Adrenal gland (tissue), 12 donors: ENCODE data around the gene GRIA1. TPM values are rescaled to one million over a fixed set of nuclear protein-coding genes. Genes with fewer than 3 reads are reported as not detected.

Source experiments
- DNase-seq, 7 donors: peaks; one replicate each; pipeline ENCODE4 v3.0.0-alpha.2; 2019 to 2020
- H3K27ac ChIP-seq, 5 donors: fragments of 200-600 bp; sonication (generic) in 4 of 5; 1 replicate in 3 of 5; 2 replicates in 2 of 5; pipeline versions ENCODE4 v1.5.1 to v1.8.0; 2016 to 2020; ENCODE audit warnings: mild to moderate bottlenecking in 1 of 5
- H3K27me3 ChIP-seq: fragments of 200-600 bp; 2 replicates; pipeline ENCODE4 v1.8.0; 2021
- H3K36me3 ChIP-seq, 2 donors: fragments of 200-600 bp; replicated peaks in 1 of 2; 1 replicate in 1 of 2; 2 replicates in 1 of 2; pipeline versions ENCODE4 v1.5.1 to v1.8.0; 2018 to 2022
- H3K4me1 ChIP-seq, 2 donors: fragments of 200-600 bp; replicated peaks in 1 of 2; 1 replicate in 1 of 2; 2 replicates in 1 of 2; pipeline versions ENCODE4 v1.5.1 to v1.8.0; 2018 to 2021
- H3K4me3 ChIP-seq, 4 donors: fragments of 200-600 bp; sonication (generic) in 3 of 4; one replicate each; pipeline ENCODE4 v1.5.1; 2016 to 2018
- H3K9me3 ChIP-seq, 3 donors: fragments of 200-600 bp; sonication (generic) in 1 of 3; replicated peaks in 1 of 3; 1 replicate in 2 of 3; 2 replicates in 1 of 3; pipeline versions ENCODE4 v1.5.1 to v1.8.0; 2016 to 2021
- POLR2A ChIP-seq, 2 donors: fragments of 450-650 bp; IDR thresholded peaks; one replicate each; pipeline ENCODE4 v1.6.1; 2017; ENCODE audit warnings: antibody characterized with exemption in 2 of 2, mild to moderate bottlenecking in 2 of 2, moderate library complexity in 1 of 2
- WGBS, 4 donors: extraction: QIAGEN DNeasy Blood & Tissue Kit in 2 of 4; methylation state at CpG; one replicate each; pipeline versions ENCODE4 v1.1.5 to v1.1.7; 2013 to 2017; 5-methylcytosine and 5-hydroxymethylcytosine counted together
- intact Hi-C, 2 donors: fragments of 100-400 bp; cut with DNase I; formaldehyde crosslinking; loops; one replicate each; pipeline versions ENCODE4 v1.14.1 to v1.15.0; 2022 to 2023
- polyA plus RNA-seq, 3 donors: library from polyadenylated mRNA; stranded (reverse); fragments of 200-250 nt in 2 of 3; fragments of 350-450 nt in 1 of 3; fragmentation: Illumina TruSeq in 1 of 3; extraction: RNeasy Lipid Tissue Mini Kit (QIAGEN cat#74804) in 1 of 3; gene quantifications; one replicate each; pipeline ENCODE4 v1.2.3, GENCODE V29; 2013 to 2014
- total RNA-seq, 9 donors: library from RNA; depleted of rRNA in 4 of 9; stranded (reverse); fragments of >200 nt in 4 of 9; fragments of 120-200 nt in 1 of 9; fragmentation: NEBNext Ultra II Directional in 1 of 9; extraction: Animal tissue kit (Norgen Biotek cat#: 25700) in 1 of 9; gene quantifications; one replicate each; pipeline versions ENCODE4 v1.1.0 to v1.2.4, GENCODE V29; 2013 to 2023
- TF ChIP-seq, protein P1 (sequence below), 6 experiments: fragments of 450-650 bp in 4 of 6; fragments of 200-600 bp in 2 of 6; sonication (generic) in 1 of 6; IDR thresholded peaks; 1 replicate in 5 of 6; 2 replicates in 1 of 6; pipeline versions ENCODE4 v1.5.1 to v1.8.0; 2016 to 2021; ENCODE audit warnings: antibody characterized with exemption in 6 of 6, mild to moderate bottlenecking in 2 of 6, moderate library complexity in 1 of 6
- donor health status: healthy with polysubstance abuse.
- donor health status: Bipolar disorder and iron deficiency.
- donor health status: DM: yes; HTN: yes; CAD: no.
- donor health status: DM: no; HTN: no; CAD: no.
- donor health status: DM: no; HTN: no; CAD: no.
- donor health status: DM: yes; HTN: yes; CAD: no.

GRIA1 gene
- total and polyA plus RNA-seq, 12 donors: 0.12 to 2.3 (median 0.86) TPM

DNA sequence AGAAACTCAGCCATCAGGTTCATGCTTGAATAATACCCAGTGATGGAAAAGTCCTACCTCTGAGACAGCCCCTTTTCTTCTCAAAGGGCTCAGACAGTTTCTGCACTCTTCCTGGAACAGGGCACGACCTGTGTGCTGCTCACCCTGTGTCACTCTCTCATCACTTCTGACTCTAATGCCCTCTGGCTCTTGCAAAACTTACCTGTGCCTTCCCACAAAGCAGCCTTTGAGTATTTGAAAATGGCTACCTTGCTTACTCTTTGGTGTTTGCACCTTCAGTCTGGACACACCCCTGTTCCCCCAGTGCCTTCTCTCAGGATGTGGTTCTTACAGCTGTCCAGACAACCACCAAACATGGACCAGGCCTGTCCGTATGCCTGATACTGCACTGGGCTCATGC, 171.4 kb downstream of the GRIA1 start:
- peaks cover 0 to 4% of the 10 kb centered on the region in 2 donors for H3K4me1 ChIP-seq
- TF ChIP-seq, protein P1, sequence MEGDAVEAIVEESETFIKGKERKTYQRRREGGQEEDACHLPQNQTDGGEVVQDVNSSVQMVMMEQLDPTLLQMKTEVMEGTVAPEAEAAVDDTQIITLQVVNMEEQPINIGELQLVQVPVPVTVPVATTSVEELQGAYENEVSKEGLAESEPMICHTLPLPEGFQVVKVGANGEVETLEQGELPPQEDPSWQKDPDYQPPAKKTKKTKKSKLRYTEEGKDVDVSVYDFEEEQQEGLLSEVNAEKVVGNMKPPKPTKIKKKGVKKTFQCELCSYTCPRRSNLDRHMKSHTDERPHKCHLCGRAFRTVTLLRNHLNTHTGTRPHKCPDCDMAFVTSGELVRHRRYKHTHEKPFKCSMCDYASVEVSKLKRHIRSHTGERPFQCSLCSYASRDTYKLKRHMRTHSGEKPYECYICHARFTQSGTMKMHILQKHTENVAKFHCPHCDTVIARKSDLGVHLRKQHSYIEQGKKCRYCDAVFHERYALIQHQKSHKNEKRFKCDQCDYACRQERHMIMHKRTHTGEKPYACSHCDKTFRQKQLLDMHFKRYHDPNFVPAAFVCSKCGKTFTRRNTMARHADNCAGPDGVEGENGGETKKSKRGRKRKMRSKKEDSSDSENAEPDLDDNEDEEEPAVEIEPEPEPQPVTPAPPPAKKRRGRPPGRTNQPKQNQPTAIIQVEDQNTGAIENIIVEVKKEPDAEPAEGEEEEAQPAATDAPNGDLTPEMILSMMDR (IDR thresholded peaks at IDR 0.05): no peak
- no peak for TF ChIP-seq POLR2A (IDR thresholded peaks at IDR 0.05)
- H3K9me3 ChIP-seq: no peaks in the 10 kb centered on the region
- H3K36me3 ChIP-seq: no peaks in the 10 kb centered on the region
- no peak overlapping the region for H3K4me3 ChIP-seq
- peak in 1 of 7 donors; percentile 17 for DNase-seq
- H3K27ac ChIP-seq: peak overlapping the region in 1 of 5 donors; percentile 8
- no peaks in the 10 kb centered on the region for H3K27me3 ChIP-seq
- intact Hi-C loops: no loop called here
- 72 to 86% (median 79%) methylated on average over 2 of the region's 2 CpGs for WGBS, 4 donors

DNA sequence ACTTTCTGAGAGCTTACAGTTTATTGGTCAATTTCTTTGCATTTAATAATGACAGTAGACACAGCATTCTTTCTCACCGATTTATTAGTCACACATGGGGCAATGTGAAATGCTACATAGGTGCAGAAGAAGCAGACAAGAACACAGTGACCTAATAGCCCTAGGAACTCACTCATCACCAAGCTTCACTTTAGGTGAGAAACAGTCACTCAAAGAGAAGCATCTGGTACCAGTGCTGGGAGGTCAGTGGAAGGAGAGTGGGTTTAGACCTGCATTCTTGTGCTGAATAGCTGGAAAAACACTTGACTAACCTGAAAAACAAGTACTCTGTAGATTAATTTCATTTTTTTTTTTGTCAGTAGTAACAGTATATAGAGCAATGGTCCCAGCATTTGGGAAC, 179.6 kb downstream of the GRIA1 start:
- H3K9me3 ChIP-seq: no peaks in the 10 kb centered on the region
- DNase-seq: no peak
- WGBS, 4 donors: 83 to 100% (median 87%) methylated on average over 1 of the region's 1 CpG
- intact Hi-C loops: no loop called here
- H3K27me3 ChIP-seq: no peaks in the 10 kb centered on the region
- no peak overlapping the region for H3K27ac ChIP-seq
- peaks cover 6 to 16% of the 10 kb centered on the region in 2 donors for H3K4me1 ChIP-seq
- TF ChIP-seq, protein P1 (IDR thresholded peaks at IDR 0.05): no peak
- no peak overlapping the region for H3K4me3 ChIP-seq
- H3K36me3 ChIP-seq: no peaks in the 10 kb centered on the region

DNA sequence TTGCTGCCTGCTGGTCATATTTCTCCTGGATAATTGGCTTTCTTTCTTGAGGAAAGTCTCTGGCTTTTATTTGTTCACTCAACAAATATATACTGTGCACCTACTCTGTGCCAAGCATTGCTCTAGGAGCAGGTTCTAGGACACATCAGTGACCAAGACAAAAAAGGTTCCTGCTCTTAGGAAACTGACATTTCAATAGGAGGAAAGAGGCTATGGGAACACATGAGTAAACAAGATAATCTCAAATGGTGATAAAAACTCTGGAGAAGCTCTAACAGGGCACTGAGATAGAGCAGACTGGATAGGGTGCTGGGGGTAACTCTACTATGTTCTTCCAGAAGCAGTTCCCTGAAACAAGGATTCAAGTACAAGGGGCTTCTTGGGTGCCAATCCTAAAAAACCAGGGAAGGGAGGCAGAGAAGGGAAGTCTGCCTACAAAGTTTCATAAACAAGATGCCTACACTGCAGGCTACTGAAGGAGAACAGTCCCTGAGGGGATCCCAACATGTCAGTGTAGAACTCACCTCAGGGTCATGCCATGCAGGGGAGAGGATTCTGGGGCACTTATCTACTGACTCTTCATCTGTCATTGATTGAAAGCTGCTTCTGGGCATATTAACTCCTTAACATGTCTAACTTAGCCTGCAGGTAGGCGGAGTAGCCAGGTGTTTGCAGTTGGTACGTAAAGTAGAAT, 181.3 kb downstream of the GRIA1 start:
- no peaks in the 10 kb centered on the region for H3K9me3 ChIP-seq

DNA sequence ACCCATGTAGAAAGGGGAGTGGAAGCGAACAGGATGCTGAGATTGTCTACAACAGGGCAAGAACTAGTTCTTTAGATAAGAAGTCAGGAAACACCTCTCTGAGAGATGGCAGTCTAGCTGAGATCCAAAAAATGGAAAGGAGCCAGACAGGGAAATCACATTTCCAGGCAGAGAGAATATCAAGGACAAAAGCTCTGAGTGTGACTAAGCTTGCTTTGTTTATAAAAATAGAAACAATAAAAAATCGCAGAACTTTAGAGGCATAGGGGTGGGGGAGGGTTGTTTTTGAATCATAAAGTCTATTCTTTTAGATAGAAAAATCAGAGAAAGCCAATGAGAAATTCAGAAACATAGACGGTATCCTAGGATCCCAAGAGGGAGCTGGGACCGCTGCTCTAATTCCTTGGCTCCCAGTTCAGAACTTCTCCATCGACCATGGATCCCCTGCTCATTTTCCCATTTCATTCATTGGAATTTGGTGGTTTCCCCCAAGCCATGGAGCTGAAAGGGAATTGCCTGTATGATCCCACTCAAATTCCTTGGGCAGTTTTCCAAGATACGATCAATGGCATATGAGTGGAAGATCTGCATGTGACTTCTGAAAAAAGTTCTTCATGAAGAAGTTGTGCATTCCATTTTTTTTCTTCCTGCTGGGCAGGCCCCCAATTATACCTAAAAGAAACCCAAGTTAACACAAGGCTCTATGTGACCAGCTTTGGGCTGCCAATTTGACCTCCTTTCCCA, 182.0 kb downstream of the GRIA1 start:
- H3K4me3 ChIP-seq: no peak overlapping the region
- peak in 6 of 7 donors; percentile 22 to 58 (median 51) for DNase-seq
- H3K36me3 ChIP-seq: no peaks in the 10 kb centered on the region
- H3K27me3 ChIP-seq: no peaks in the 10 kb centered on the region
- intact Hi-C loops: no loop called here
- TF ChIP-seq, protein P1 (IDR thresholded peaks at IDR 0.05): no peak
- TF ChIP-seq POLR2A (IDR thresholded peaks at IDR 0.05): no peak
- H3K27ac ChIP-seq: peak overlapping the region in 4 of 5 donors; percentile 18 to 67 (median 36)
- H3K9me3 ChIP-seq: no peaks in the 10 kb centered on the region
- 39 to 46% (median 41%) methylated on average over 6 of the region's 6 CpGs for WGBS, 4 donors
- peaks cover 6 to 16% of the 10 kb centered on the region in 2 donors for H3K4me1 ChIP-seq

More for the DNA sequence above, 181.3 kb downstream of the GRIA1 start:
- H3K4me1 ChIP-seq: peaks cover 6 to 16% of the 10 kb centered on the region in 2 donors
- no peak for DNase-seq
- intact Hi-C loops: no loop called here
- no peaks in the 10 kb centered on the region for H3K27me3 ChIP-seq
- H3K27ac ChIP-seq: peak overlapping the region in 4 of 5 donors; percentile 18 to 67 (median 36)
- H3K4me3 ChIP-seq: no peak overlapping the region
- no peaks in the 10 kb centered on the region for H3K36me3 ChIP-seq
- 50 to 65% (median 54%) methylated on average over 2 of the region's 2 CpGs for WGBS, 4 donors
- no peak for TF ChIP-seq POLR2A (IDR thresholded peaks at IDR 0.05)
- TF ChIP-seq, protein P1 (IDR thresholded peaks at IDR 0.05): no peak
